ENCODE data around the gene PTPRN2. TPM values are rescaled to one million over a fixed set of nuclear protein-coding genes. Genes with fewer than 3 reads are reported as not detected.

PTPRN2 gene
- total and polyA plus RNA-seq, 2 of the 13 experiments (the other 11 are each of a cell fraction or from before 2014, with no cell fraction given): 2.5 to 24.2 TPM

- Histone ChIP-seq H3K36me3 (replicated peaks in 1 of 2; ENCODE audit: control insufficient read depth in 1 of 2, insufficient read depth in 2 of 2, low read length in 2 of 2) (no peaks in the 10 kb centered on the region), H3K4me1 (ENCODE audit: insufficient read depth, low read length) (no peaks in the 10 kb centered on the region), H3K9ac (ENCODE audit: insufficient read depth, low read depth, low read length) (no peak overlapping the region), H3K79me2 (ENCODE audit: insufficient read depth, low read length) (no peaks in the 10 kb centered on the region), H3K4me3 (replicated peaks in 1 of 3; ENCODE audit: insufficient read depth in 1 of 3, low read depth in 2 of 3, low read length in 3 of 3) (no peak overlapping the region), H3K4me2 (ENCODE audit: low read depth, low read length) (no peak overlapping the region), H3K9me3 (ENCODE audit: low read length) (peaks cover 12% of the 10 kb centered on the region; the same call in 1 of the 2 replicates), H2AFZ (ENCODE audit: low read length) (no peak overlapping the region), H4K20me1 (ENCODE audit: insufficient read depth, low read length) (peaks cover 5% of the 10 kb centered on the region; the same call in 1 of the 2 replicates), H3K27ac (ENCODE audit: extremely low read length, insufficient read depth, low read length) (no peak overlapping the region), H3K27me3 (ENCODE audit: control insufficient read depth in 1 of 2, insufficient read depth in 2 of 2, low read length in 2 of 2) (no peaks in the 10 kb centered on the region; a peak in 1 of 5 replicates)
- WGBS (ENCODE audit: low lambda C conversion rate): 82% methylated on average over 18 of the region's 23 CpGs
- no TSS peak for BruUV-seq (replicated peaks)
- DNase-seq (ENCODE audit: low spot score) (no peak), ATAC-seq (no peak), FAIRE-seq (no peak)
- in situ Hi-C loops (cut with HindIII; ENCODE audit: extremely low pct_ligation_motif_present, low pct_unique_long_range_greater_than_20kb): no loop called here
- POLR2A ChIA-PET: no interaction called here
- TF ChIP-seq ZNF484 (CRISPR knock-in tag; IDR thresholded peaks at IDR 0.05; ENCODE audit: borderline replicate concordance, low read depth) (no peak), MTF1 (CRISPR knock-in tag; IDR thresholded peaks at IDR 0.05) (no peak), ADNP (CRISPR knock-in tag; IDR thresholded peaks at IDR 0.05) (no peak), TBX2 (CRISPR knock-in tag; IDR thresholded peaks at IDR 0.05; ENCODE audit: borderline replicate concordance) (no peak), DR1 (CRISPR knock-in tag; IDR thresholded peaks at IDR 0.05) (no peak), YY1 (IDR thresholded peaks at IDR 0.05; ENCODE audit: insufficient read depth, insufficient replicate concordance, low read depth, low read length) (no peak), SCMH1 (CRISPR knock-in tag; IDR thresholded peaks at IDR 0.05; ENCODE audit: borderline replicate concordance) (no peak)
- TF ChIP-seq, protein P1, sequence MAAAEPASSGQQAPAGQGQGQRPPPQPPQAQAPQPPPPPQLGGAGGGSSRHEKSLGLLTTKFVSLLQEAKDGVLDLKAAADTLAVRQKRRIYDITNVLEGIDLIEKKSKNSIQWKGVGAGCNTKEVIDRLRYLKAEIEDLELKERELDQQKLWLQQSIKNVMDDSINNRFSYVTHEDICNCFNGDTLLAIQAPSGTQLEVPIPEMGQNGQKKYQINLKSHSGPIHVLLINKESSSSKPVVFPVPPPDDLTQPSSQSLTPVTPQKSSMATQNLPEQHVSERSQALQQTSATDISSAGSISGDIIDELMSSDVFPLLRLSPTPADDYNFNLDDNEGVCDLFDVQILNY (CRISPR knock-in tag; conservative IDR thresholded peaks at IDR 0.05): no peak
- CTCF ChIA-PET (ENCODE audit: low intra/inter-chr PET ratio, low total read pairs): no interaction called here
- intact Hi-C loops (cut with micrococcal nuclease; ENCODE audit: unreplicated experiment): no loop called here
These were observed 613.5 kb downstream of the PTPRN2 start for GRCh38 chr7:157973971-157974677.
